DOHH2 (cell line): ENCODE measurements around the gene TMEM217.

Experiments used
- H3F3A ChIP-seq: fragments of 200-600 bp; sonication (generic), shearing (Covaris generic); 2 replicates; pipeline ENCODE4 v1.6.0; 2016; ENCODE audit warnings: antibody characterized with exemption, mild to moderate bottlenecking; ENCODE audit not compliant: control insufficient read depth, insufficient read depth
- H3K27ac ChIP-seq: fragments of 200-600 bp; sonication (generic); 2 replicates; pipeline ENCODE4 v1.5.1; 2014; ENCODE audit warnings: low read depth, mild to moderate bottlenecking, low read length, moderate library complexity
- H3K27me3 ChIP-seq: fragments of 200-600 bp; sonication (generic); 2 replicates; pipeline ENCODE4 v1.6.1; 2014; ENCODE audit warnings: mild to moderate bottlenecking, low read length, mixed read lengths; ENCODE audit not compliant: control insufficient read depth
- H3K36me3 ChIP-seq: fragments of 200-600 bp; sonication (generic); 2 replicates; pipeline ENCODE4 v1.6.1; 2014; ENCODE audit warnings: mild to moderate bottlenecking, low read length, moderate library complexity, mixed read lengths; ENCODE audit not compliant: control insufficient read depth
- H3K4me1 ChIP-seq: fragments of 200-600 bp; sonication (generic); 2 replicates; pipeline ENCODE4 v1.6.1; 2014; ENCODE audit warnings: mild to moderate bottlenecking, low read length, mixed read lengths; ENCODE audit not compliant: control insufficient read depth
- H3K4me2 ChIP-seq: fragments of 200-600 bp; sonication (generic); 2 replicates; pipeline ENCODE4 v1.6.0; 2014; ENCODE audit warnings: mild to moderate bottlenecking, low read length, moderate library complexity
- H3K4me3 ChIP-seq: fragments of 200-600 bp; sonication (generic); 2 replicates; pipeline ENCODE4 v1.5.1; 2014; ENCODE audit warnings: mild to moderate bottlenecking, low read length, mixed read lengths
- H3K79me2 ChIP-seq: fragments of 200-600 bp; sonication (generic); 2 replicates; pipeline ENCODE4 v1.6.1; 2014; ENCODE audit warnings: mild to moderate bottlenecking, low read length, mixed read lengths; ENCODE audit not compliant: control insufficient read depth
- H3K9me2 ChIP-seq: fragments of 200-600 bp; sonication (generic); replicated peaks from 2 replicates; pipeline ENCODE4 v1.6.1; 2014; ENCODE audit warnings: mild to moderate bottlenecking, low read length, mixed read lengths; ENCODE audit not compliant: control insufficient read depth
- H3K9me3 ChIP-seq: fragments of 200-600 bp; sonication (generic); 2 replicates; pipeline ENCODE4 v1.6.1; 2014; ENCODE audit warnings: antibody characterized with exemption, low read length, mixed read lengths; ENCODE audit not compliant: control insufficient read depth, insufficient read depth
- H4K20me1 ChIP-seq: fragments of 200-600 bp; sonication (generic); 2 replicates; pipeline ENCODE4 v1.6.0; 2014; ENCODE audit warnings: low read depth, mild to moderate bottlenecking, antibody characterized with exemption, low read length, moderate library complexity; ENCODE audit not compliant: control insufficient read depth, insufficient read depth
- CTCF ChIP-seq: fragments of 200-600 bp; sonication (generic); IDR thresholded peaks from one replicate; pipeline ENCODE4 v1.5.1; 2014; ENCODE audit warnings: antibody characterized with exemption, mild to moderate bottlenecking, low read depth, low read length; ENCODE audit not compliant: poor library complexity, severe bottlenecking
- EZH2phosphoT487 ChIP-seq: fragments of 200-600 bp; sonication (generic); IDR thresholded peaks from 2 replicates; pipeline ENCODE4 v1.6.1; 2017; ENCODE audit warnings: borderline replicate concordance, mild to moderate bottlenecking, antibody characterized with exemption, low read length, moderate library complexity, mixed read lengths

The TMEM217 gene

GRCh38 chr6:37284781-37285180 is 26.8 kb upstream of the TMEM217 start:
- Histone ChIP-seq H3K36me3 (peaks cover 49% of the 10 kb centered on the region), H3K4me2 (no peak overlapping the region), H3K9me3 (no peaks in the 10 kb centered on the region), H3K4me1 (peaks cover 7% of the 10 kb centered on the region), H3K9me2 (no peaks in the 10 kb centered on the region), H3K4me3 (no peak overlapping the region), H3K27ac (no peak overlapping the region), H3K27me3 (no peaks in the 10 kb centered on the region), H3F3A (no peaks in the 10 kb centered on the region), H3K79me2 (no peaks in the 10 kb centered on the region), H4K20me1 (0 out of 2 replicates have a peak, but pooled peaks cover 4% of the 10 kb centered on the region)
- TF ChIP-seq EZH2phosphoT487, result no peak
- TF ChIP-seq CTCF, result no peak

- H3K9me3 ChIP-seq, result no peaks in the 10 kb centered on the region
- H3F3A ChIP-seq, result no peaks in the 10 kb centered on the region
- no peaks in the 10 kb centered on the region for H3K79me2 ChIP-seq
- H3K4me3 ChIP-seq, result no peak overlapping the region
- H3K27ac ChIP-seq, result no peak overlapping the region
- H4K20me1 ChIP-seq, result 0 out of 2 replicates have a peak, but pooled peaks cover 4% of the 10 kb centered on the region
- H3K27me3 ChIP-seq, result no peaks in the 10 kb centered on the region
- H3K36me3 ChIP-seq, result peaks cover 56% of the 10 kb centered on the region
- H3K4me1 ChIP-seq, result peaks cover 7% of the 10 kb centered on the region
- H3K4me2 ChIP-seq, result no peak overlapping the region
- no peaks in the 10 kb centered on the region for H3K9me2 ChIP-seq
- TF ChIP-seq CTCF (no peak), EZH2phosphoT487 (no peak)
These were observed 25.8 kb upstream of the TMEM217 start for GRCh38 chr6:37283671-37284151.

- no peak overlapping the region for H3K4me3 ChIP-seq
- H3K79me2 ChIP-seq, result no peaks in the 10 kb centered on the region
- H3F3A ChIP-seq, result no peaks in the 10 kb centered on the region
- no peaks in the 10 kb centered on the region for H3K27me3 ChIP-seq
- no peak overlapping the region for H3K4me2 ChIP-seq
- H3K9me2 ChIP-seq, result no peaks in the 10 kb centered on the region
- no peaks in the 10 kb centered on the region for H3K9me3 ChIP-seq
- no peak overlapping the region for H3K27ac ChIP-seq
- H3K36me3 ChIP-seq, result peaks cover 55% of the 10 kb centered on the region
- TF ChIP-seq CTCF (no peak), EZH2phosphoT487 (no peak)
- 0 out of 2 replicates have a peak, but pooled peaks cover 4% of the 10 kb centered on the region for H4K20me1 ChIP-seq
- H3K4me1 ChIP-seq, result peaks cover 7% of the 10 kb centered on the region
These were observed 25.3 kb upstream of the TMEM217 start for GRCh38 chr6:37283268-37283667.
